GM21515 (cell line): Measurements from ENCODE around the gene TCF23.
A peak's percentile ranks its signal among the peaks of the same experiment; 100 is the strongest.

Source experiments
- ATAC-seq: cut with Tn5 transposase; IDR thresholded peaks from one replicate; pipeline ENCODE4 v1.9.1; 2021; ENCODE audit not compliant: unreplicated experiment

Gene TCF23

GRCh38 chr2:27128668-27129571, 19.9 kb upstream of the TCF23 start:
- no peak for ATAC-seq

- no peak for ATAC-seq
Measured at GRCh38 chr2:27130396-27130795, 18.4 kb upstream of the TCF23 start.

GRCh38 chr2:27131429-27131828, 17.4 kb upstream of the TCF23 start:
- ATAC-seq, result no peak

GRCh38 chr2:27133195-27133875, 15.5 kb upstream of the TCF23 start:
- ATAC-seq, result no peak

- peak; percentile 86 for ATAC-seq
Measured at GRCh38 chr2:27133905-27134780, 14.7 kb upstream of the TCF23 start, which contains the start of gene PREB. Gene PREB, minus strand, starts transcription at chr2:27134636. Its CDS starts 215 bp downstream, at chr2:27134421.

- no peak for ATAC-seq
Measured at GRCh38 chr2:27134781-27135477, 13.9 kb upstream of the TCF23 start.

GRCh38 chr2:27135478-27135955, 13.3 kb upstream of the TCF23 start:
- ATAC-seq, result no peak

- ATAC-seq, result no peak
Measured at GRCh38 chr2:27136751-27137150, 12.1 kb upstream of the TCF23 start.

- no peak for ATAC-seq
Measured at GRCh38 chr2:27137322-27137935, 11.4 kb upstream of the TCF23 start.

- no peak for ATAC-seq
Measured at GRCh38 chr2:27138111-27138510, 10.7 kb upstream of the TCF23 start.

- no peak for ATAC-seq
Measured at GRCh38 chr2:27139310-27139709, 9.5 kb upstream of the TCF23 start, which contains the start of gene PRR30. Gene PRR30, minus strand, starts transcription at chr2:27139410. Its CDS starts 1,081 bp downstream, at chr2:27138329.

GRCh38 chr2:27143285-27143684, 5.5 kb upstream of the TCF23 start:
- no peak for ATAC-seq

GRCh38 chr2:27145682-27146081, 3.1 kb upstream of the TCF23 start:
- no peak for ATAC-seq

GRCh38 chr2:27147935-27148334, 869 bp upstream of the TCF23 start:
- ATAC-seq, result no peak

- no peak for ATAC-seq
Measured at GRCh38 chr2:27149570-27150405, 984 bp downstream of the TCF23 start.

GRCh38 chr2:27150639-27151230, 1.9 kb downstream of the TCF23 start:
- ATAC-seq, result no peak

GRCh38 chr2:27152102-27152795, 3.4 kb downstream of the TCF23 start:
- ATAC-seq, result no peak
